Esophagus muscularis mucosa (tissue), 4 donors: ENCODE results near the gene METAP1D. TPM values are rescaled to one million over a fixed set of nuclear protein-coding genes. Genes with fewer than 3 reads are reported as not detected.
A peak's percentile ranks its signal among the peaks of the same experiment; 100 is the strongest.

Source experiments
- DNase-seq: peaks from one replicate; pipeline ENCODE4 v3.0.0-alpha.2; 2017; ENCODE audit errors: extremely low spot score
- H3K27ac ChIP-seq, 4 donors: fragments of 200-600 bp; sonication (generic); replicated peaks in 1 of 4; 1 replicate in 3 of 4; 2 replicates in 1 of 4; pipeline ENCODE4 v1.5.1; 2016 to 2019; ENCODE audit warnings: mild to moderate bottlenecking in 1 of 4
- H3K27me3 ChIP-seq, 4 donors: fragments of 200-600 bp; sonication (generic); one replicate each; pipeline versions ENCODE4 v1.5.1 to v1.6.0; 2016 to 2019
- H3K36me3 ChIP-seq, 4 donors: fragments of 200-600 bp; sonication (generic); one replicate each; pipeline ENCODE4 v1.5.1; 2016 to 2019
- H3K4me1 ChIP-seq, 4 donors: fragments of 200-600 bp; sonication (generic); one replicate each; pipeline ENCODE4 v1.5.1; 2016 to 2019
- H3K4me3 ChIP-seq, 4 donors: fragments of 200-600 bp; sonication (generic); 1 replicate in 2 of 4; 2 replicates in 2 of 4; pipeline ENCODE4 v1.5.1; 2016 to 2019; ENCODE audit warnings: mild to moderate bottlenecking in 4 of 4, moderate library complexity in 1 of 4
- H3K9me3 ChIP-seq, 4 donors: fragments of 200-600 bp; sonication (generic); 1 replicate in 3 of 4; 2 replicates in 1 of 4; pipeline ENCODE4 v1.5.1; 2016 to 2019
- EP300 ChIP-seq: sonication (generic); formaldehyde crosslinking; IDR thresholded peaks from one replicate; pipeline ENCODE4 v1.6.1; 2017; ENCODE audit warnings: antibody characterized with exemption
- POLR2A ChIP-seq: fragments of 450-650 bp; IDR thresholded peaks from one replicate; pipeline ENCODE4 v1.6.1; 2017; ENCODE audit warnings: antibody characterized with exemption, moderate library complexity, mild to moderate bottlenecking, low read depth
- POLR2AphosphoS5 ChIP-seq, 2 donors: sonication (generic); formaldehyde crosslinking; IDR thresholded peaks; one replicate each; pipeline ENCODE4 v1.6.1; 2017; ENCODE audit warnings: antibody characterized with exemption in 2 of 2
- WGBS: methylation state at CpG from one replicate; pipeline ENCODE4 v1.1.5; 2018; 5-methylcytosine and 5-hydroxymethylcytosine counted together
- intact Hi-C: fragments of 100-400 bp; cut with DNase I; formaldehyde crosslinking; loops from one replicate; pipeline ENCODE4 v1.15.1; 2023
- total RNA-seq, 4 donors: library from RNA; depleted of rRNA; stranded (reverse); fragments of >200 nt; gene quantifications; one replicate each; pipeline versions ENCODE4 v1.1.0 to v1.2.1, GENCODE V29; 2016
- TF ChIP-seq, protein P1 (sequence below), 3 experiments: fragments of 200-600 bp in 2 of 3; fragments of 450-650 bp in 1 of 3; sonication (generic) in 2 of 3; IDR thresholded peaks; one replicate each; pipeline ENCODE4 v1.5.1; 2017 to 2019; ENCODE audit warnings: antibody characterized with exemption in 3 of 3, mild to moderate bottlenecking in 2 of 3, moderate library complexity in 1 of 3

Gene METAP1D
- total RNA-seq, 4 donors from 2014 or later, result 3.1 to 6.6 (median 4.1) TPM

DNA sequence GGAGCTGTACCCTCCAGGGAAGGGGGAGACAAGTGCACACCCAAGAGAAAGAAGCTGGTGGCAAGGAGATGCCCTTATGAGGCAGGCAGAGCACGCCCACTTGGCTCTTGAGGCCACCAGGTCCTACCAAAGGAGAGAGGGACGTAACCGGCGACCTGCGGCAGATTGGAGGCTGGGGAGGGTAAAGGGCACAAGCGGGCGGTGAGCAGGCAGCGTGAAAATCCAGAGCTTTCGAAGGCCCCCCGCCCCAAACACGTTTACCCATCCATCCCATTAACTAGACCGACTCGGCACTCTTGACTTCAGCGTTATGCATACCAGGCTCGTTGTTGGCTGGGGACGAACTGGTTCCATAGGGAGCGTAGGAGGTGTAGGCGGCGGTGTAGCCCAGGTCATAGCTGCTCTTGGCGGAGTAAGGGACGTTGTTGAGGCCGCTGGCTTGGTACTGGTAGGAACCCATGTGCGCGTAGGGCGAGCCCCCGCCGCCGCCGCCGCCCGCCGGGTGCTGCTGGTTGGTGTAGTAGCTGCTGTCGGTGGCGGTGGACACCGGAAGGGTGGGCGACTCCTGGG is 102.2 kb downstream of the METAP1D start:
- Histone ChIP-seq H3K4me1 (peaks cover 60 to 74% (median 73%) of the 10 kb centered on the region in 4 donors), H3K36me3 (no peaks in the 10 kb centered on the region), H3K27ac (no peak overlapping the region), H3K4me3 (peak overlapping the region; percentile 50 to 63 (median 54)), H3K9me3 (no peaks in the 10 kb centered on the region), H3K27me3 (peaks cover 58 to 100% (median 99%) of the 10 kb centered on the region in 4 donors)
- DNase-seq, result peak; percentile 92
- intact Hi-C loops, result loop anchor here (5.0 to 10.0 kb wide), 3 partner anchors 290 to 507 kb away; no protein-coding TSS in a partner anchor
- 4% methylated on average over 14 of the region's 36 CpGs for WGBS
- TF ChIP-seq EP300, result no peak

DNA sequence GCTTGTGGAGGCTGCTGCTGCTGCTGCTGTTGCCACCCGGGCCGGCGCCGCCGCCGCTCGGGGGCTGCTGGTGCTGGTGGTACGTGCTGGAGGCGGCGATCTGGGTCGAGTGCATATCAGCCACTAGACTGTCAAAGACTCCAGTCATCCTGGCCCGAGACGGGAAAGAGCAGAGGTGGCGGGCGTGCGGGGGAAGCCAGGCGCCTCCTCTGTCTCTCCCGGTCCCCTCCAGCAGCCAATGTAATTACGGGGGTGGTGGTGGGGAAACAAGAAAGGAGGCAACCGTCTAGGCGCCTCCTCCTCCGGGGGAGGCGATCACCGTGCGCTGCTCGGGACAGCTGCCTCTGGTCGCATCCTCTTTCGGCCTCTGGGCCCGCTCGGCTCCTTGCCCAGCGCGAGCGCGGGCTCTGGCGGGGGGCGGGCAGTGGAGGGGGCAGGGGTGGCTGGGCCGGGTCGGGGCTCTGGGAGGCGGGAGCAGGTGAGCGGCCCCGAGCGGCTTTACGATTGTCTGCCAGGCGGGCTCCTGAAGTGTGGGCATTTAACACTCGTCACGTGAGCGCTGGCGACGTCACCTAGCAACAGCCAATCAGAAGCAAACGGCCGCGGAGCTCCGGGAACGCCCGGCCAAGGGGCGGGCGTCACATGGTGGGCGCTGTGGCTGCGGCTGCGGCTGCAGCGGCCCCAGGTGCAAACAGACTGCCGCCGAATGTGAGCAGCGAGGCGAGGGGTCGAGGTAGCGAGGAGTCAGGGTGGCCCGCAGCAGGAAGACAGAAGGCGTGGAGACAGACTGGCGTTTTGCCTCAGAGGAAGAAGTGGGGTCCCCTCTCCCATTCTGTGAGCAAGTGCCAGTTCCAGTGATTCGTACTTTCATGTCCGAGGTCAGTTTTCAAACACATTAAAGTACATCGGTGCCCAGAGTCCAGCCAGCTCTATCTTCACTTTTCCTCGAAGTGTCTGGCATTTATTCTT is 102.9 kb downstream of the METAP1D start, which contains the start of gene DLX2:
TSS of gene DLX2 (minus strand) at position 510 of the 969 bp plus-strand sequence. CDS start at position 148, 362 bp downstream.
- no peak for TF ChIP-seq POLR2AphosphoS5 (IDR thresholded peaks at IDR 0.05)
- no peak for TF ChIP-seq EP300
- TF ChIP-seq, protein P1, sequence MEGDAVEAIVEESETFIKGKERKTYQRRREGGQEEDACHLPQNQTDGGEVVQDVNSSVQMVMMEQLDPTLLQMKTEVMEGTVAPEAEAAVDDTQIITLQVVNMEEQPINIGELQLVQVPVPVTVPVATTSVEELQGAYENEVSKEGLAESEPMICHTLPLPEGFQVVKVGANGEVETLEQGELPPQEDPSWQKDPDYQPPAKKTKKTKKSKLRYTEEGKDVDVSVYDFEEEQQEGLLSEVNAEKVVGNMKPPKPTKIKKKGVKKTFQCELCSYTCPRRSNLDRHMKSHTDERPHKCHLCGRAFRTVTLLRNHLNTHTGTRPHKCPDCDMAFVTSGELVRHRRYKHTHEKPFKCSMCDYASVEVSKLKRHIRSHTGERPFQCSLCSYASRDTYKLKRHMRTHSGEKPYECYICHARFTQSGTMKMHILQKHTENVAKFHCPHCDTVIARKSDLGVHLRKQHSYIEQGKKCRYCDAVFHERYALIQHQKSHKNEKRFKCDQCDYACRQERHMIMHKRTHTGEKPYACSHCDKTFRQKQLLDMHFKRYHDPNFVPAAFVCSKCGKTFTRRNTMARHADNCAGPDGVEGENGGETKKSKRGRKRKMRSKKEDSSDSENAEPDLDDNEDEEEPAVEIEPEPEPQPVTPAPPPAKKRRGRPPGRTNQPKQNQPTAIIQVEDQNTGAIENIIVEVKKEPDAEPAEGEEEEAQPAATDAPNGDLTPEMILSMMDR (IDR thresholded peaks at IDR 0.05), result no peak
- TF ChIP-seq POLR2A, result no peak
- peaks cover 51 to 100% (median 96%) of the 10 kb centered on the region in 4 donors for H3K27me3 ChIP-seq

DNA sequence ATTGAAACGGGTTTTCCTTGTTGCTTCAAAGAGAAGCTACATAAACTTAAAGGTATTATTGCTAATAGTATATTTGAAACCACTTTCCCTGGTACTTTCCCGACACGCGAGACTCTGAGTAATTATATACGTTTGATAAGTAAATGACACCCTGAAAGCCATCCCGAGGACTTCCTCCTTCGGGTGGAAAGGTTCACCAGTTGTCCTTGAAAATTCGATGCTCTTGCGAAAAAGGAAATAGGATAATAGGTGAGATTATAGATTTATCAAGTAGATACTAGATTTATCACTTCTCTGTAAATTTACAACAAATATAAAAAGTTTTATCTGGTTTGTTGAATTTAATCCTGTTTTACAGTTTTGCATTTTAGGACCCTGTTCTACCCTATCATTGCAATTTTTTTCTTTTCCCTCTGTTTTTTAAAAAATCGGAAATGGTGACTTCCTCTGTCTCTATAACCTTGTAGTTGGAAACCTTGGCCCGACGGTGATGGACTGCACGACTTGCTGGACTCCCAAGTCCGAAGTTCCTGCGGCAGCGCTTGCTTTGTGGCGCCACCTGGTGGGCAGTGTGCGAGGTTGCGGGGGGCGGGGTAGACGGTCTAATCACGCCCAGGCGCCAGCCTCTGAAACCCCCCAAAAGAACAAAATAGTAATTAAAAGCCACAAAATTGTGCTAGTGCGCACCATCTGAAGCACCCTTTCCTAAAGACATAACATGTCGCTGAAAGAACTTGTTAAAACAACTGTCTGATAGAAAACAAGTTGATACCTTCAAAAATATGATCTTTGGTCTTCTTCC is 103.9 kb downstream of the METAP1D start:
- DNase-seq, result no peak
- intact Hi-C loops, result loop anchor here (5.0 to 10.0 kb wide), 3 partner anchors 291 to 509 kb away; no protein-coding TSS in a partner anchor
- WGBS, result 5% methylated on average over 25 of the region's 25 CpGs
- no peaks in the 10 kb centered on the region for H3K36me3 ChIP-seq
- TF ChIP-seq EP300 (no peak), POLR2A (no peak), POLR2AphosphoS5 (IDR thresholded peaks at IDR 0.05) (no peak)
- TF ChIP-seq, protein P1 (IDR thresholded peaks at IDR 0.05), result peak; percentile 66 to 79 (median 67)
- peaks cover 59 to 74% (median 70%) of the 10 kb centered on the region in 4 donors for H3K4me1 ChIP-seq
- peak overlapping the region in 3 of 4 donors; percentile 50 to 63 (median 52) for H3K4me3 ChIP-seq
- H3K27ac ChIP-seq, result no peak overlapping the region
- H3K27me3 ChIP-seq, result peaks cover 50 to 100% (median 96%) of the 10 kb centered on the region in 4 donors
- no peaks in the 10 kb centered on the region for H3K9me3 ChIP-seq

More for the DNA sequence above, 102.9 kb downstream of the METAP1D start, which contains the start of gene DLX2:
- Histone ChIP-seq H3K9me3 (no peaks in the 10 kb centered on the region), H3K4me1 (peaks cover 55 to 69% (median 67%) of the 10 kb centered on the region in 4 donors), H3K4me3 (peak within 1 kb of the TSS; percentile 50 to 63 (median 54)), H3K36me3 (no peaks in the 10 kb centered on the region), H3K27ac (no peak within 1 kb of the TSS)
- intact Hi-C loops, result loop anchor here (5.0 to 10.0 kb wide), 3 partner anchors 290 to 508 kb away; no protein-coding TSS in a partner anchor
- 3% methylated on average over 26 of the region's 74 CpGs for WGBS
- DNase-seq, result peak; percentile 92

DNA sequence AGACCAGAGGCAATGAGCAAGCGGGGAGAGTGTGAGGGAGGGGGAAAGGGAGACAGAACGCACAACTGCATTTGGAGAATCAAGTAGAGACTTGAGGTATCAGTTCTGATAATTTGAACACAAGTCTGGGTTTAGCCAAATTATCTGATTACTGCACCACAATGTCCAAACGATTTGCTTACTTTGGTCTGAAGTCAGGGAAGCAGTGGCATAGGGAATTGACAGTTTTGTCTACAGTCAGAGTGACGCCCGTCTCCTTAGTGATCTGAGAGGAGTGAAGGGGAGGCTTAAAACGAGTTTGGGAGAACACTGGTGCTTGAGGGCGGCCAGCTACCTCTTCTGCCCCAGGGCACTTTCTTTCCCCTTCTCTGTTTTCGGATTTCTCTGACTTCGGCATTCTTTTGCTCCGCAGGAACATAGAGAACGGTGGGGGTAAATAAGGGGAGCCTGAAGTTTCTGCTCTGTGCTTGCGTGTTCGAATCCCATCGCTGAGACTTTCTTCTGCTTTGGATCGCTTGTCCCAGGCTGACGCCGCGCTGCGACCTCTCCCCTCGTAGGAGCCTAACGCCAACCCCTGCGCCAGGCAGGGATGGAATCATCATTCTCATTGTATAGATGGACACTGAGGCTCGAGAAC is 105.8 kb downstream of the METAP1D start:
- TF ChIP-seq POLR2AphosphoS5 (IDR thresholded peaks at IDR 0.05) (no peak), POLR2A (no peak), EP300 (no peak)
- TF ChIP-seq, protein P1 (IDR thresholded peaks at IDR 0.05), result no peak
- peaks cover 40 to 55% (median 50%) of the 10 kb centered on the region in 4 donors for H3K4me1 ChIP-seq
- no peaks in the 10 kb centered on the region for H3K36me3 ChIP-seq
- 11% methylated on average over 23 of the region's 23 CpGs for WGBS
- peaks cover 33 to 100% (median 85%) of the 10 kb centered on the region in 4 donors for H3K27me3 ChIP-seq
- H3K27ac ChIP-seq, result no peak overlapping the region
- no peak for DNase-seq
- intact Hi-C loops, result loop anchor here (10.0 kb wide), 2 partner anchors 401 to 511 kb away; no protein-coding TSS in a partner anchor
- peak overlapping the region in 1 of 4 donors; percentile 22 for H3K4me3 ChIP-seq
- no peaks in the 10 kb centered on the region for H3K9me3 ChIP-seq
